Tibial nerve (tissue), 4 donors: Measurements from ENCODE around the gene WWC1. TPM values are rescaled to one million over a fixed set of nuclear protein-coding genes. Genes with fewer than 3 reads are reported as not detected.

ENCODE experiments used
- DNase-seq, 2 donors: peaks; one replicate each; pipeline ENCODE4 v3.0.0-alpha.2; 2019; ENCODE audit warnings: low spot score in 2 of 2
- H3K27ac ChIP-seq, 4 donors: fragments of 200-600 bp; sonication (generic) in 3 of 4; one replicate each; pipeline ENCODE4 v1.5.1; 2017 to 2019; ENCODE audit warnings: mild to moderate bottlenecking in 1 of 4
- H3K27me3 ChIP-seq, 2 donors: fragments of 200-600 bp; sonication (generic) in 1 of 2; one replicate each; pipeline versions ENCODE4 v1.5.1 to v1.6.0; 2017 to 2019
- H3K36me3 ChIP-seq, 3 donors: fragments of 200-600 bp; sonication (generic); one replicate each; pipeline ENCODE4 v1.5.1; 2018 to 2019
- H3K4me1 ChIP-seq, 4 donors: fragments of 200-600 bp; sonication (generic) in 3 of 4; one replicate each; pipeline ENCODE4 v1.5.1; 2017 to 2019
- H3K4me3 ChIP-seq, 4 donors: fragments of 200-600 bp; sonication (generic) in 3 of 4; one replicate each; pipeline ENCODE4 v1.5.1; 2017 to 2019; ENCODE audit warnings: mild to moderate bottlenecking in 1 of 4, moderate library complexity in 1 of 4
- H3K9me3 ChIP-seq, 4 donors: fragments of 200-600 bp; sonication (generic) in 3 of 4; one replicate each; pipeline ENCODE4 v1.5.1; 2017 to 2019
- EP300 ChIP-seq, 2 donors: sonication (generic); formaldehyde crosslinking; IDR thresholded peaks; one replicate each; pipeline ENCODE4 v1.6.1; 2017; ENCODE audit warnings: antibody characterized with exemption in 2 of 2, mild to moderate bottlenecking in 1 of 2
- POLR2A ChIP-seq, 2 donors: fragments of 450-650 bp; IDR thresholded peaks; one replicate each; pipeline ENCODE4 v1.6.1; 2017; ENCODE audit warnings: antibody characterized with exemption in 2 of 2, mild to moderate bottlenecking in 2 of 2, moderate library complexity in 2 of 2
- WGBS, 2 donors: methylation state at CpG; one replicate each; pipeline ENCODE4 v1.1.5; 2018; 5-methylcytosine and 5-hydroxymethylcytosine counted together
- total RNA-seq, 4 donors: library from RNA; depleted of rRNA; stranded (reverse); fragments of >200 nt; gene quantifications; one replicate each; pipeline ENCODE4 v1.1.0, GENCODE V29; 2016
- TF ChIP-seq, protein P1 (sequence below), 5 experiments: fragments of 200-600 bp in 3 of 5; fragments of 450-650 bp in 2 of 5; sonication (generic) in 3 of 5; IDR thresholded peaks; one replicate each; pipeline ENCODE4 v1.5.1; 2016 to 2019; ENCODE audit warnings: antibody characterized with exemption in 5 of 5, mild to moderate bottlenecking in 3 of 5, moderate library complexity in 2 of 5

The WWC1 gene
- total RNA-seq, 4 donors from 2014 or later, result 0.78 to 3.3 (median 1.00) TPM

DNA sequence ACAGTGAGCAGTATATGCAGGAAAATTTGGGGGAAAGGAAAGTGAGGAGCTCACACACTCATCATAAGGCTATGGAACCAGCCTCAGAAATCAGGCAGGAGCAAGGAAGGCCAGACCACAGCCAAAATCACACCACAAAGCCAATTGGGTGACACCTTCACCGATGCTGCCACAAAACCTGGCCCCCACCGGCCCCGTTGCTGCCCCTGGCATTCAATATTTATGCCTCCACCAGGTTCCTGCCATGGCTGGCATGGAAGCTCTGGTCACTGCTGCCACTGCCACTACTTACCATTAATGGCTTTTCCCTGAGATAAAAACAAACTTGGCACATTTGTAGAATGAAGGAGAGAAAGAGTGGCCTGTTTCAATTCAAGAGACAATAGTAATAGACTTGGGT, 166.1 kb downstream of the WWC1 start:
- WGBS, 2 donors, result 94 to 100% methylated on average over 3 of the region's 3 CpGs
- Histone ChIP-seq H3K4me1 (no peaks in the 10 kb centered on the region), H3K27ac (no peak overlapping the region), H3K27me3 (no peaks in the 10 kb centered on the region), H3K4me3 (no peak overlapping the region), H3K9me3 (peaks cover 0 to 2% (median 0%) of the 10 kb centered on the region in 4 donors), H3K36me3 (no peaks in the 10 kb centered on the region)
- no peak for DNase-seq
- TF ChIP-seq, protein P1, sequence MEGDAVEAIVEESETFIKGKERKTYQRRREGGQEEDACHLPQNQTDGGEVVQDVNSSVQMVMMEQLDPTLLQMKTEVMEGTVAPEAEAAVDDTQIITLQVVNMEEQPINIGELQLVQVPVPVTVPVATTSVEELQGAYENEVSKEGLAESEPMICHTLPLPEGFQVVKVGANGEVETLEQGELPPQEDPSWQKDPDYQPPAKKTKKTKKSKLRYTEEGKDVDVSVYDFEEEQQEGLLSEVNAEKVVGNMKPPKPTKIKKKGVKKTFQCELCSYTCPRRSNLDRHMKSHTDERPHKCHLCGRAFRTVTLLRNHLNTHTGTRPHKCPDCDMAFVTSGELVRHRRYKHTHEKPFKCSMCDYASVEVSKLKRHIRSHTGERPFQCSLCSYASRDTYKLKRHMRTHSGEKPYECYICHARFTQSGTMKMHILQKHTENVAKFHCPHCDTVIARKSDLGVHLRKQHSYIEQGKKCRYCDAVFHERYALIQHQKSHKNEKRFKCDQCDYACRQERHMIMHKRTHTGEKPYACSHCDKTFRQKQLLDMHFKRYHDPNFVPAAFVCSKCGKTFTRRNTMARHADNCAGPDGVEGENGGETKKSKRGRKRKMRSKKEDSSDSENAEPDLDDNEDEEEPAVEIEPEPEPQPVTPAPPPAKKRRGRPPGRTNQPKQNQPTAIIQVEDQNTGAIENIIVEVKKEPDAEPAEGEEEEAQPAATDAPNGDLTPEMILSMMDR (IDR thresholded peaks at IDR 0.05), result no peak
- no peak for TF ChIP-seq POLR2A (IDR thresholded peaks at IDR 0.05)
- TF ChIP-seq EP300 (IDR thresholded peaks at IDR 0.05), result no peak

DNA sequence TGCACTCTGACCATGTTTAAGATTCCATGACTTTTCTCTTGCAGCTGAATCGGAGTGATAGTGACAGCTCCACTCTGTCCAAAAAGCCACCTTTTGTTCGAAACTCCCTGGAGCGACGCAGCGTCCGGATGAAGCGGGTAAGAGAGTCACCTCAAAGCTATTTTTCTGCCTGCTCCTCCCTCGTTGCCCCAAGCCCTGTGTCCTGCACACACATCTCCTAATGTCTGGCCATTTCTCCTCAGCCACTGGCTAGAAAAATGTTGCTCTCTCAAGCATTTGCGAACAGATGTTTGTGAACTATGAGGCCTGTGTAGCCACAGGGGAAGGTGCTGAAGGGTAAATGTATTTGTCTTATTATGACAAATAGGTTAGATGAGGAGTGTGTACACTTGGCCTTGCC, 169.2 kb downstream of the WWC1 start:
- no peak overlapping the region for H3K4me3 ChIP-seq
- TF ChIP-seq EP300 (IDR thresholded peaks at IDR 0.05), result no peak
- TF ChIP-seq, protein P1 (IDR thresholded peaks at IDR 0.05), result no peak
- no peak for TF ChIP-seq POLR2A (IDR thresholded peaks at IDR 0.05)
- H3K9me3 ChIP-seq, result peaks cover 0 to 2% (median 0%) of the 10 kb centered on the region in 4 donors
- H3K27ac ChIP-seq, result no peak overlapping the region
- DNase-seq, result no peak
- 80 to 86% methylated on average over 9 of the region's 9 CpGs for WGBS, 2 donors
- H3K4me1 ChIP-seq, result no peaks in the 10 kb centered on the region
- H3K36me3 ChIP-seq, result no peaks in the 10 kb centered on the region
- H3K27me3 ChIP-seq, result no peaks in the 10 kb centered on the region

DNA sequence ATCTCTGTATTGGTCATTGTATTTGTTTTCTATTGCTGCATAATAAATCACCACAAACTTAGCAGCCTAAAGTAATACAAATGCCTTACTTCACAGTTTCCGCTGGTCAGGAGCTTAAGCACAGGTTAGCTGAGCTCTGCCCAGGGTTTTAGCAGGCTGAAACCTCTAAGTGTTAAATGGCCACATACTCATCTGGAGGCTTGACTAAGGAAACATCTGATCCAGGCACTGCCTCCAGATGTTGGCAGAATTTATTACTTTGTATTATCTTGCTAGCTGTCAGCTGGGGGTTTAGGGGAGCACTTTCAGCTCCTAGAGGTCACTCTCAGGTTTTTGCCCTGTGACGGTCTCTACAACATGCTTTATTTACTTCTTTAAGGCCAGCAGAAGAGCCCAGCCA, 171.6 kb downstream of the WWC1 start:
- no peaks in the 10 kb centered on the region for H3K4me1 ChIP-seq
- H3K36me3 ChIP-seq, result no peaks in the 10 kb centered on the region
- no peaks in the 10 kb centered on the region for H3K9me3 ChIP-seq
- no peak overlapping the region for H3K27ac ChIP-seq
- no peaks in the 10 kb centered on the region for H3K27me3 ChIP-seq
- WGBS, 2 donors, result 90% methylated on average over 2 of the region's 2 CpGs
- H3K4me3 ChIP-seq, result no peak overlapping the region
- no peak for DNase-seq
- TF ChIP-seq, protein P1 (IDR thresholded peaks at IDR 0.05), result no peak

DNA sequence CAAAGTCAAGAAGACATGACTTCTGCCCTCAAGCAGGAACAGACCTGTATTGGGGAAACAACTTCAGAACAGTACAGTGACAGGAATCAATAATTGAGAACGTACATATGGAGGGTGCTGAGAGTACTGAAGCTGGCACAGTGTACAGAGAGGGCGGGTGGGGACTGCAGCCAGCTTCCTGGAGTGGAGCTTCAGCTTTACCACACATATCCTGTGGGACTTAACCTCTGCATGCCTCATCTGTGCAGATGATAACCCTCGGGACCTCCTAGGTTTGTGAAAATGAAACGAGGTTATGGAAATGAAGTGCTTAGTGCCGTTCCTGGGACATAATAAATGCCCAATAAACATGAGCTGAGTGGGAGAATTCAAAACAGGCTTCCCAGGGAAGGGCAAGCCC, 172.8 kb downstream of the WWC1 start:
- Histone ChIP-seq H3K4me1 (no peaks in the 10 kb centered on the region), H3K4me3 (no peak overlapping the region), H3K9me3 (no peaks in the 10 kb centered on the region), H3K27ac (no peak overlapping the region), H3K36me3 (no peaks in the 10 kb centered on the region), H3K27me3 (no peaks in the 10 kb centered on the region)
- no peak for TF ChIP-seq POLR2A (IDR thresholded peaks at IDR 0.05)
- no peak for TF ChIP-seq EP300 (IDR thresholded peaks at IDR 0.05)
- TF ChIP-seq, protein P1 (IDR thresholded peaks at IDR 0.05), result no peak
- 41 to 50% methylated on average over 5 of the region's 5 CpGs for WGBS, 2 donors
- no peak for DNase-seq

DNA sequence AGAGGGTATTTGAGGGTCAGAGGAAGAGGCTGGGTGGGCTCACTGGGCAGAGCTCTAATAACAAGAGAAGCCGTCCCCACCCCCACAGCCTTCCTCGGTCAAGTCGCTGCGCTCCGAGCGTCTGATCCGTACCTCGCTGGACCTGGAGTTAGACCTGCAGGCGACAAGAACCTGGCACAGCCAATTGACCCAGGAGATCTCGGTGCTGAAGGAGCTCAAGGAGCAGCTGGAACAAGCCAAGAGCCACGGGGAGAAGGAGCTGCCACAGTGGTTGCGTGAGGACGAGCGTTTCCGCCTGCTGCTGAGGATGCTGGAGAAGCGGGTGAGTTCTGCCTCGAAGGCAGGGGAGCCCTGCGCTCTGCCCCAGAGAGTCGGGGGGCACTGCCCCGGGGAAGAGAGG, 173.2 kb downstream of the WWC1 start:
- H3K9me3 ChIP-seq, result no peaks in the 10 kb centered on the region
- H3K27me3 ChIP-seq, result no peaks in the 10 kb centered on the region
- H3K36me3 ChIP-seq, result no peaks in the 10 kb centered on the region
- no peak for TF ChIP-seq EP300 (IDR thresholded peaks at IDR 0.05)
- TF ChIP-seq, protein P1 (IDR thresholded peaks at IDR 0.05), result no peak
- no peak for TF ChIP-seq POLR2A (IDR thresholded peaks at IDR 0.05)
- H3K4me1 ChIP-seq, result no peaks in the 10 kb centered on the region
- WGBS, 2 donors, result 85 to 92% methylated on average over 20 of the region's 20 CpGs
- no peak for DNase-seq
- no peak overlapping the region for H3K27ac ChIP-seq
- H3K4me3 ChIP-seq, result no peak overlapping the region
